SU-DHL-6 (cell line): ENCODE data around the gene OS9.

Experiments
- H2AFZ ChIP-seq: fragments of 200-600 bp; sonication (generic); 2 replicates; pipeline ENCODE4 v1.6.1; 2014; ENCODE audit warnings: low read depth, mild to moderate bottlenecking, moderate library complexity, mixed read lengths, antibody characterized with exemption, low read length; ENCODE audit not compliant: severe bottlenecking
- H3F3A ChIP-seq: fragments of 200-600 bp; shearing (Covaris generic); 2 replicates; pipeline ENCODE4 v1.6.0; 2016; ENCODE audit warnings: antibody characterized with exemption, mild to moderate bottlenecking; ENCODE audit not compliant: insufficient read depth
- H3K27ac ChIP-seq: fragments of 200-600 bp; sonication (generic); 2 replicates; pipeline ENCODE4 v1.5.1; 2016; ENCODE audit warnings: low read depth, mild to moderate bottlenecking, low read length, moderate library complexity, mixed read lengths
- H3K27me3 ChIP-seq: fragments of 200-600 bp; sonication (generic), shearing (Covaris generic); 2 replicates; pipeline ENCODE4 v1.6.0; 2014; ENCODE audit warnings: mild to moderate bottlenecking, low read length
- H3K36me3 ChIP-seq: fragments of 200-600 bp; sonication (generic); 2 replicates; pipeline ENCODE4 v1.6.1; 2014; ENCODE audit warnings: mild to moderate bottlenecking, low read length, mixed read lengths
- H3K4me2 ChIP-seq: fragments of 300-600, 200-600 bp; shearing (Covaris generic), sonication (generic); 2 replicates; pipeline ENCODE4 v1.6.0; 2014; ENCODE audit warnings: low read length, low read depth, mild to moderate bottlenecking; ENCODE audit not compliant: poor library complexity, severe bottlenecking
- H3K4me3 ChIP-seq: fragments of 200-600 bp; sonication (generic); 2 replicates; pipeline ENCODE4 v1.5.1; 2014; ENCODE audit warnings: antibody characterized with exemption, low read length, mild to moderate bottlenecking, mixed read lengths; ENCODE audit not compliant: insufficient read depth, poor library complexity, severe bottlenecking
- H3K79me2 ChIP-seq: fragments of 200-600 bp; sonication (generic); 2 replicates; pipeline ENCODE4 v1.6.1; 2014; ENCODE audit warnings: mild to moderate bottlenecking, low read length, moderate library complexity; ENCODE audit not compliant: insufficient read depth
- H3K9ac ChIP-seq: fragments of 200-600 bp; sonication (generic); 2 replicates; pipeline ENCODE4 v1.7.0; 2014; ENCODE audit warnings: mild to moderate bottlenecking, low read length
- H3K9me2 ChIP-seq: fragments of 200-600 bp; sonication (generic); replicated peaks from 2 replicates; pipeline ENCODE4 v1.6.1; 2014; ENCODE audit warnings: low read length; ENCODE audit not compliant: insufficient read depth
- H3K9me3 ChIP-seq: fragments of 200-600 bp; sonication (generic); 2 replicates; pipeline ENCODE4 v1.6.1; 2014; ENCODE audit warnings: low read length, mixed read lengths; ENCODE audit not compliant: insufficient read depth
- H4K20me1 ChIP-seq: fragments of 200-600 bp; sonication (generic); 2 replicates; pipeline ENCODE4 v1.6.1; 2014; ENCODE audit warnings: low read depth, mild to moderate bottlenecking, antibody characterized with exemption, low read length, moderate library complexity, mixed read lengths
- EZH2phosphoT487 ChIP-seq: fragments of 200-600 bp; sonication (generic), shearing (Covaris generic); conservative IDR thresholded peaks from 2 replicates; pipeline ENCODE4 v1.6.1; 2018; ENCODE audit warnings: mild to moderate bottlenecking, antibody characterized with exemption, low read length, moderate library complexity, mixed read lengths
- TF ChIP-seq, protein P1 (sequence below): fragments of 200-600 bp; sonication (generic); IDR thresholded peaks from one replicate; pipeline ENCODE4 v1.5.1; 2017; ENCODE audit warnings: antibody characterized with exemption, mild to moderate bottlenecking, low read length, moderate library complexity; ENCODE audit not compliant: insufficient read depth, poor library complexity, severe bottlenecking

The OS9 gene

DNA sequence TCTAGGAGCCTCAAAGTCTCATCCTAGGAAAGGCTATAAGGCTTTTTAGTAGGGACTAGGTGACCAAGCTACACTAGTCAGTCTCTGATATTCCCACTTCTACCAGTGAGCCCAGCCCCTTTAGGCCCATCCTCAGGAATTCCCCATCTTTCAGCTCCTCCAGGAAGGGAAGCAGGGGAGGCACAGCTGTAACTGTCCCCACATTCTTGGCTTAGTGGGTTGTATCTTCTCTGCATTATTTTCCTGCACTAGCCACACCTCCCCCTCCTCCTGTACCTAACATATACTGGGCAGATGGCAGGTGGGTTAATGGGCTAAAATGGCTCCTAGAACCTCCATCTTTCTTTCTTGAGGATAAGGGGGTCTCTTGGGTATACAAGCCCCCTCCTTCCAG, 73.4 kb downstream of the OS9 start:
- Histone ChIP-seq H3K27ac (no peak overlapping the region), H3K79me2 (no peaks in the 10 kb centered on the region), H3K9me2 (no peaks in the 10 kb centered on the region), H3K4me2 (no peak overlapping the region), H3F3A (no peaks in the 10 kb centered on the region), H3K9me3 (no peaks in the 10 kb centered on the region), H3K36me3 (no peaks in the 10 kb centered on the region), H3K27me3 (no peaks in the 10 kb centered on the region), H3K9ac (no peak overlapping the region), H2AFZ (no peak overlapping the region), H4K20me1 (no peaks in the 10 kb centered on the region), H3K4me3 (no peak overlapping the region)
- TF ChIP-seq, protein P1, sequence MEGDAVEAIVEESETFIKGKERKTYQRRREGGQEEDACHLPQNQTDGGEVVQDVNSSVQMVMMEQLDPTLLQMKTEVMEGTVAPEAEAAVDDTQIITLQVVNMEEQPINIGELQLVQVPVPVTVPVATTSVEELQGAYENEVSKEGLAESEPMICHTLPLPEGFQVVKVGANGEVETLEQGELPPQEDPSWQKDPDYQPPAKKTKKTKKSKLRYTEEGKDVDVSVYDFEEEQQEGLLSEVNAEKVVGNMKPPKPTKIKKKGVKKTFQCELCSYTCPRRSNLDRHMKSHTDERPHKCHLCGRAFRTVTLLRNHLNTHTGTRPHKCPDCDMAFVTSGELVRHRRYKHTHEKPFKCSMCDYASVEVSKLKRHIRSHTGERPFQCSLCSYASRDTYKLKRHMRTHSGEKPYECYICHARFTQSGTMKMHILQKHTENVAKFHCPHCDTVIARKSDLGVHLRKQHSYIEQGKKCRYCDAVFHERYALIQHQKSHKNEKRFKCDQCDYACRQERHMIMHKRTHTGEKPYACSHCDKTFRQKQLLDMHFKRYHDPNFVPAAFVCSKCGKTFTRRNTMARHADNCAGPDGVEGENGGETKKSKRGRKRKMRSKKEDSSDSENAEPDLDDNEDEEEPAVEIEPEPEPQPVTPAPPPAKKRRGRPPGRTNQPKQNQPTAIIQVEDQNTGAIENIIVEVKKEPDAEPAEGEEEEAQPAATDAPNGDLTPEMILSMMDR = no peak
- TF ChIP-seq EZH2phosphoT487 = no peak

DNA sequence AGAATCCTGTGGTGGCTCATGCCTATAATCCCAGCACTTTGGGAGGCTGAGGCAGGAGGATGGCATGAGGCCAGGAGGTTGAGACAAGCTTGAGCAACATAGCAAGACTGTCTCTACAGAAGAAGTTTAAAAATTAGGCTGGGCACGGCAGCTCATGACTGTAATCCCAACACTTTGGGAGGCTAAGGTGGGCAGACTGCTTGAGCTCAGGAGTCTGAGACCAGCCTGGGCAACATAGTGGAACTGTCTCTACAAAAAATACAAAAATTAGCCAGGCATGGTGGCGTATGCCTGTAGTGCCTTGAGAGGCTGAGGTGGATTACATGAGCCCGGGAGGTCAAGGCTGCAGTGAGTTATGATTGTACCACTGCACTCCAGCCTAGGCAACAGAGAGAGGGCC, 73.9 kb downstream of the OS9 start:
- H3K9ac ChIP-seq = no peak overlapping the region
- no peaks in the 10 kb centered on the region for H3K9me2 ChIP-seq
- H3K4me3 ChIP-seq = no peak overlapping the region
- H3K9me3 ChIP-seq = no peaks in the 10 kb centered on the region
- H2AFZ ChIP-seq = no peak overlapping the region
- no peaks in the 10 kb centered on the region for H3K79me2 ChIP-seq
- H3K36me3 ChIP-seq = no peaks in the 10 kb centered on the region
- no peaks in the 10 kb centered on the region for H4K20me1 ChIP-seq
- no peaks in the 10 kb centered on the region for H3K27me3 ChIP-seq
- no peaks in the 10 kb centered on the region for H3F3A ChIP-seq
- TF ChIP-seq, protein P1 = no peak
- no peak for TF ChIP-seq EZH2phosphoT487
- H3K27ac ChIP-seq = no peak overlapping the region
- no peak overlapping the region for H3K4me2 ChIP-seq

DNA sequence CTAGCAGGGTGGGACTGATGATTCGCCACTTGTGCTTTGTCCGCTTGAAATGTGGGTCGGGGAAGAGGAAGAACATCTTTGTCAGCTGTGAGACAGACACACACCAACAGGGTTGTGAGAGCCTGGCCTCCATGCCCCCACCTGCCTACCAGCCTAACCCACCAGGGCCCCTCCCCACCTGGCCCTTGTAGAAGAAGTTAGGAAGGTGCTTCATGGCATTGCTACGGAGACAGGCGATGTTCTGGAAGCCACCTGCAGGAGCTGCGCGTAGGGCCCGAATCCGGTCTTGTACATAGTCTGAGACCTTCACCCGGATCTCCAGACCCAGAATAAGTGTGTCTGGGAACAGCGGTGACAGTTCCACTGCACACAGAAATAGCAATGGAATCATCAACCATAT, 75.7 kb downstream of the OS9 start:
- H3K36me3 ChIP-seq = no peaks in the 10 kb centered on the region

More for the DNA sequence above, 75.7 kb downstream of the OS9 start:
- no peaks in the 10 kb centered on the region for H3K79me2 ChIP-seq
- no peak overlapping the region for H2AFZ ChIP-seq
- H3K9me3 ChIP-seq = no peaks in the 10 kb centered on the region
- 0 out of 2 replicates have a peak, but pooled peaks cover 5% of the 10 kb centered on the region for H3F3A ChIP-seq
- no peaks in the 10 kb centered on the region for H4K20me1 ChIP-seq
- H3K27me3 ChIP-seq = no peaks in the 10 kb centered on the region
- no peak overlapping the region for H3K9ac ChIP-seq
- no peak overlapping the region for H3K27ac ChIP-seq
- H3K9me2 ChIP-seq = no peaks in the 10 kb centered on the region
- no peak for TF ChIP-seq EZH2phosphoT487
- TF ChIP-seq, protein P1 = no peak
- no peak overlapping the region for H3K4me2 ChIP-seq
- no peak overlapping the region for H3K4me3 ChIP-seq
